HL-60 (cell line): ENCODE measurements around the gene IFNA7.
"Not testable (repeated sequence)": the region's sequence is repeated elsewhere in the genome, so short reads cannot be mapped to it uniquely, and the experiment has no call there.

ENCODE experiments used
- DNase-seq, 2 experiments: peaks; one replicate each; pipeline ENCODE4 v3.0.0-alpha.2; 2010 to 2020; ENCODE audit warnings: low read depth in 1 of 2, low spot score in 1 of 2
- H3K27ac ChIP-seq: fragments of 250-450 bp; sonication (Bioruptor Pico); replicated peaks from 2 replicates; pipeline ENCODE4 v1.5.1; 2020; ENCODE audit warnings: mild to moderate bottlenecking, moderate library complexity
- H3K27me3 ChIP-seq: fragments of 250-450 bp; sonication (Bioruptor Pico); 2 replicates; pipeline ENCODE4 v1.5.1; 2021; ENCODE audit warnings: mild to moderate bottlenecking, moderate library complexity; ENCODE audit not compliant: insufficient read depth, poor library complexity, severe bottlenecking
- H3K4me3 ChIP-seq: replicated peaks from 2 replicates; pipeline ENCODE4 v1.5.1; 2011; ENCODE audit warnings: mild to moderate bottlenecking, control low read depth, low read length; ENCODE audit not compliant: insufficient read depth
- CTCF ChIP-seq: IDR thresholded peaks from one replicate; pipeline ENCODE4 v1.5.1; 2011; ENCODE audit warnings: low read length, control low read depth, inconsistent platforms; ENCODE audit not compliant: insufficient read depth
- GABPA ChIP-seq: IDR thresholded peaks from 2 replicates; pipeline ENCODE4 v1.6.1; 2012; ENCODE audit warnings: low read depth
- POLR2AphosphoS5 ChIP-seq: IDR thresholded peaks from 2 replicates; pipeline ENCODE4 v1.6.1; 2012; ENCODE audit warnings: low read depth
- SPI1 ChIP-seq: IDR thresholded peaks from 2 replicates; pipeline ENCODE4 v1.6.1; 2012; ENCODE audit warnings: low read depth, mild to moderate bottlenecking, borderline replicate concordance
- TF ChIP-seq, protein P1 (sequence below): IDR thresholded peaks from 2 replicates; pipeline ENCODE4 v1.6.1; 2012; ENCODE audit warnings: low read depth; ENCODE audit not compliant: insufficient replicate concordance

IFNA7 gene

GRCh38 chr9:21235468-21236359 is 33.7 kb upstream of the IFNA7 start:
- peak; percentile 11 for TF ChIP-seq CTCF
- H3K27ac ChIP-seq, H3K27me3 ChIP-seq: not testable (repeated sequence)
- peak; percentile 5 to 48 for DNase-seq
- H3K4me3 ChIP-seq, result 0 out of 2 replicates have a peak overlapping the region, but pooled peaks have one; percentile 4

DNA sequence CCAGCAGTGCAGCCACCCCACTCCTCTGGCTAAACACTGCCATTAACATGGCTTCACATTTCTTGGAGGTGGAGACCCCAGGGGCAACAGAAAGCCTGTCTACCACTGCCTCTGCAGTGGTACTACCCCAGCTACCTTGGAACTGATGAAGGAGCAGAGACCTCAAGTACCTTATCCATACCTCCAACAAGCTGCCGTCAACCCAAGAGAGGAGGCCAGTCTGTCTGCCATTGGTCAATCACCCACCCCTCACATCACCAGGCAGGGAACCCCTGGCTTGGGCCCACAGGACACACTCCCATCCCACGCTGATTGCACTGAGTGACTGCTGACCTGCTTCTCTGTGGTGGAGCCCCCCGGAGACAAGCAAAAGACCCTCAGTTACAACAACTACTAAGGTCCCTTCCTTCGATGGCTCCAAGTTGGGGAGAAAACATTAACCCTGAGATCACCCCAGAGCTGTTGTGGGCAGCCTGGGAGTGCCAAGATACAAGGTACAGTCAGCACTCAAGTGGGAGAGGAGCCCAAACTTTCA is 32.2 kb upstream of the IFNA7 start:
- DNase-seq, result no peak
- Histone ChIP-seq H3K4me3 (no peak overlapping the region), H3K27me3 (no peaks in the 10 kb centered on the region), H3K27ac (no peak overlapping the region)
- TF ChIP-seq CTCF (no peak), SPI1 (no peak), POLR2AphosphoS5 (no peak), GABPA (no peak)
- TF ChIP-seq, protein P1, sequence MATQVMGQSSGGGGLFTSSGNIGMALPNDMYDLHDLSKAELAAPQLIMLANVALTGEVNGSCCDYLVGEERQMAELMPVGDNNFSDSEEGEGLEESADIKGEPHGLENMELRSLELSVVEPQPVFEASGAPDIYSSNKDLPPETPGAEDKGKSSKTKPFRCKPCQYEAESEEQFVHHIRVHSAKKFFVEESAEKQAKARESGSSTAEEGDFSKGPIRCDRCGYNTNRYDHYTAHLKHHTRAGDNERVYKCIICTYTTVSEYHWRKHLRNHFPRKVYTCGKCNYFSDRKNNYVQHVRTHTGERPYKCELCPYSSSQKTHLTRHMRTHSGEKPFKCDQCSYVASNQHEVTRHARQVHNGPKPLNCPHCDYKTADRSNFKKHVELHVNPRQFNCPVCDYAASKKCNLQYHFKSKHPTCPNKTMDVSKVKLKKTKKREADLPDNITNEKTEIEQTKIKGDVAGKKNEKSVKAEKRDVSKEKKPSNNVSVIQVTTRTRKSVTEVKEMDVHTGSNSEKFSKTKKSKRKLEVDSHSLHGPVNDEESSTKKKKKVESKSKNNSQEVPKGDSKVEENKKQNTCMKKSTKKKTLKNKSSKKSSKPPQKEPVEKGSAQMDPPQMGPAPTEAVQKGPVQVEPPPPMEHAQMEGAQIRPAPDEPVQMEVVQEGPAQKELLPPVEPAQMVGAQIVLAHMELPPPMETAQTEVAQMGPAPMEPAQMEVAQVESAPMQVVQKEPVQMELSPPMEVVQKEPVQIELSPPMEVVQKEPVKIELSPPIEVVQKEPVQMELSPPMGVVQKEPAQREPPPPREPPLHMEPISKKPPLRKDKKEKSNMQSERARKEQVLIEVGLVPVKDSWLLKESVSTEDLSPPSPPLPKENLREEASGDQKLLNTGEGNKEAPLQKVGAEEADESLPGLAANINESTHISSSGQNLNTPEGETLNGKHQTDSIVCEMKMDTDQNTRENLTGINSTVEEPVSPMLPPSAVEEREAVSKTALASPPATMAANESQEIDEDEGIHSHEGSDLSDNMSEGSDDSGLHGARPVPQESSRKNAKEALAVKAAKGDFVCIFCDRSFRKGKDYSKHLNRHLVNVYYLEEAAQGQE, result no peak

GRCh38 chr9:21233258-21233657 is 31.3 kb upstream of the IFNA7 start:
- TF ChIP-seq GABPA (no peak), SPI1 (no peak), POLR2AphosphoS5 (no peak), CTCF (no peak)
- TF ChIP-seq, protein P1, result no peak
- Histone ChIP-seq H3K4me3 (no peak overlapping the region), H3K27ac (no peak overlapping the region), H3K27me3 (no peaks in the 10 kb centered on the region)
- DNase-seq, result no peak
